Common myeloid progenitor, CD34-positive (primary cell): Measurements from ENCODE around the gene MACROD2.

ENCODE experiments used
- CTCF ChIA-PET: fragments of 350-600 bp; sonication (Branson Sonifier 250); formaldehyde crosslinking; loops from one replicate; lab custom pipeline; 2021; ENCODE audit warnings: antibody characterized with exemption; lab: Charles Lee
- POLR2A ChIA-PET: fragments of 350-600 bp; sonication (Branson Sonifier 250); formaldehyde crosslinking; loops from one replicate; lab custom pipeline; 2021; ENCODE audit warnings: antibody characterized with exemption; lab: Charles Lee
- DNase-seq, 3 donors: peaks; one replicate each; pipeline versions ENCODE4 v3.0.0 to v3.0.0-alpha.2; 2013
- H3K27ac ChIP-seq, 2 experiments: 1 replicate in 1 of 2; 2 replicates in 1 of 2; pipeline ENCODE4 v1.7.0; 2013; ENCODE audit warnings: inconsistent platforms in 2 of 2, low read length in 2 of 2, mild to moderate bottlenecking in 2 of 2, low read depth in 1 of 2, moderate library complexity in 1 of 2; ENCODE audit not compliant: severe bottlenecking in 2 of 2, insufficient read depth in 1 of 2, poor library complexity in 1 of 2
- H3K27me3 ChIP-seq, 5 experiments: replicated peaks in 2 of 5; 1 replicate in 3 of 5; 2 replicates in 2 of 5; pipeline versions ENCODE4 v1.6.1 to v1.7.0; 2013; ENCODE audit warnings: low read length in 4 of 5, mild to moderate bottlenecking in 2 of 5, moderate library complexity in 2 of 5, inconsistent platforms in 1 of 5; ENCODE audit not compliant: insufficient read depth in 5 of 5, control insufficient read depth in 4 of 5
- H3K36me3 ChIP-seq, 4 experiments: 1 replicate in 2 of 4; 2 replicates in 2 of 4; pipeline versions ENCODE4 v1.6.1 to v1.7.0; 2013; ENCODE audit warnings: low read length in 3 of 4, control low read depth in 1 of 4, mild to moderate bottlenecking in 1 of 4; ENCODE audit not compliant: control insufficient read depth in 4 of 4, insufficient read depth in 4 of 4
- H3K4me1 ChIP-seq, 4 experiments: 1 replicate in 3 of 4; 2 replicates in 1 of 4; pipeline versions ENCODE4 v1.6.1 to v1.7.1; 2013; ENCODE audit warnings: low read length in 3 of 4, mild to moderate bottlenecking in 3 of 4, control low read depth in 1 of 4, inconsistent platforms in 1 of 4, moderate library complexity in 1 of 4; ENCODE audit not compliant: control insufficient read depth in 4 of 4, insufficient read depth in 4 of 4; ENCODE audit errors: control extremely low read depth in 1 of 4
- H3K4me3 ChIP-seq, 7 experiments: 1 replicate in 4 of 7; 2 replicates in 3 of 7; pipeline versions ENCODE4 v1.5.1 to v1.7.0; 2013; ENCODE audit warnings: mild to moderate bottlenecking in 7 of 7, low read length in 6 of 7, moderate library complexity in 6 of 7, inconsistent platforms in 2 of 7, low read depth in 2 of 7, control low read depth in 1 of 7; ENCODE audit not compliant: insufficient read depth in 4 of 7, control insufficient read depth in 1 of 7; ENCODE audit errors: extremely low read depth in 1 of 7
- H3K9me3 ChIP-seq, 5 experiments: 1 replicate in 4 of 5; 2 replicates in 1 of 5; pipeline versions ENCODE4 v1.6.1 to v1.7.1; 2013; ENCODE audit warnings: low read length in 4 of 5, mild to moderate bottlenecking in 2 of 5, inconsistent platforms in 1 of 5, low read depth in 1 of 5, moderate library complexity in 1 of 5; ENCODE audit not compliant: control insufficient read depth in 4 of 5, insufficient read depth in 2 of 5; ENCODE audit errors: control extremely low read depth in 1 of 5
- WGBS: methylation state at CpG from one replicate; pipeline ENCODE4 v1.1.5; 2013; ENCODE audit not compliant: insufficient coverage; 5-methylcytosine and 5-hydroxymethylcytosine counted together

The MACROD2 gene

DNA sequence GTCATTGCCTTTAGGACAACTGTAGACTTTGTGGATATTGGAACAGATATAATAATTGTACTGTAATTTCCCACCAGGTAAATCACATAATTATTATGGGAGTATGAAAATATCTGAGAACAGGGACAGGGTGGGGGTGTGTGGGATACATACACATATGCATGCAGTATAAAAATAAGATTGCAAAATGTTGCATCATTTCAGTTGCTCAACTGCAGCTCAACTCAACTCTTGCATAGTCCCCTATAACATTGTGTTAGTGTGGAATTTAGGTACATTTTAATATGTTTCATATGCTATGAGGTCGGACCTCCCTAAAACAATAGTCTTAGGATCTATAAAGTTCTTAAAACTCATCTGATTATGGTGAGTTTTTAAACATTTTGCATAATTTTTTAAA lies 617.1 kb downstream of the MACROD2 start:
- no CpG with 5 or more reads among the region's 1 CpG for WGBS
- CTCF ChIA-PET = no interaction called here
- H3K27ac ChIP-seq = no peak overlapping the region
- no peak for DNase-seq
- no peaks in the 10 kb centered on the region for H3K9me3 ChIP-seq
- H3K36me3 ChIP-seq = no peaks in the 10 kb centered on the region
- no peaks in the 10 kb centered on the region for H3K4me1 ChIP-seq
- POLR2A ChIA-PET = no interaction called here
- no peak overlapping the region for H3K4me3 ChIP-seq
- no peaks in the 10 kb centered on the region for H3K27me3 ChIP-seq

DNA sequence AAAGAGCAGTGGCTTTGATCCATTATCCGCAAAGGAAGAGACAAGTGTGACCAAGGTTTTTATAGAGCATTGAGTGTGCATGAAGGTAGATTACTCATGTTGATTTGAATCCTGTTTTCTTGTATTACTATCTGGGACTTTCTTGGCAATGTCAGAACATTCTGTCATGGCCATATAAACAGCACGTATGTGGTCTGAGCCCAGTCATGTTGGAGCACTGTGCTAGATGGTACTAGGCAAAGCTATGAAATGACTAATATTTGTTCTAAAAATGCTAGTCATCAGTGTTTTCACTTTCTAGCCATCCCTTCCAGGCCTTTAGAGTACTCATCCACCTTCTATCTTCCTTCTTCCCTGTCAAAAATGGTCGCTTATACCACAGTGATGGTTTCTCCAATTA lies 620.7 kb downstream of the MACROD2 start:
- DNase-seq = no peak
- ChIA-PET POLR2A (no interaction called here), CTCF (no interaction called here)
- no peak overlapping the region for H3K27ac ChIP-seq
- no peaks in the 10 kb centered on the region for H3K4me1 ChIP-seq
- H3K36me3 ChIP-seq = no peaks in the 10 kb centered on the region
- H3K4me3 ChIP-seq = no peak overlapping the region
- 94% methylated on average over 2 of the region's 3 CpGs for WGBS
- H3K9me3 ChIP-seq = no peaks in the 10 kb centered on the region
- H3K27me3 ChIP-seq = no peaks in the 10 kb centered on the region

DNA sequence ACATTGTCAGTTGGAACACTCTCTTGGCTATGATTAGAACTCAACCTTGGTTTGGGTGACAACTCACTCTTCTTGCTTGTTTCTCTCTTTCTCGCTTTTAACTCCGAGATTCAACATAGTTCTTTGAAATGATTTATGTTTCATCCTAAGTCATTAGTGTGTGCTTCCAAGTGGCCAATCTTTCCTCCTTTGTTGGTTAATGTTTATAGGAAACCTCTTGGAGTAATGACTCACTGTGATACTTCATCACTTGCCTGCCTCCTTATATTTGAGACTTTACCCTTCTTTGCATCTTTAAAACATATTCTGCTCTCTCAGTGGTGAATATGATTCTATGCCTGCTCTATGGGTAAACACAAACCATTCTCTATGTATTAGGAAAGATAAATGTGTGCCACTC lies 621.8 kb downstream of the MACROD2 start:
- ChIA-PET POLR2A (no interaction called here), CTCF (no interaction called here)
- Histone ChIP-seq H3K4me3 (no peak overlapping the region), H3K4me1 (no peaks in the 10 kb centered on the region), H3K27ac (no peak overlapping the region), H3K27me3 (no peaks in the 10 kb centered on the region), H3K36me3 (no peaks in the 10 kb centered on the region), H3K9me3 (no peaks in the 10 kb centered on the region)
- no peak for DNase-seq
- no CpG with 5 or more reads among the region's 2 CpGs for WGBS

DNA sequence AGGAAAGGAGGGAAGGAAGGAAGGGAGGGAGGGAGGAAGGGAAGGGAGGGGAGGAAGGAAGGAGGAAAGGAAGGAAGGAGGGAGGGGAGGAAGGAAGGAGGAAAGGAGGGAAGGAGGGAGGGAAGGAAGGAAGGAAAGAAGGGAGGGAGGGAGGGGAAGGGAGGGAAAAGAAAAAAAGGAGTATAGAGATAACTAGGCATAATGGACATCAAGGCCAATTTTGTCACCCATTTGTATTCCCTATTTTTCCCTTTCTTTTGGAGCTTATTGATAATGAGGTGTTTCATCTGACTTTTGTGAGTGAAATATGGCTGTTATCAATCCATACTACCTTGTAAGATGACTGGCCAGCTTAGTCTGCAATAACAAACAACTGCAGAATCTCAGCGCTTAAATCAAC lies 624.1 kb downstream of the MACROD2 start:
- ChIA-PET POLR2A (no interaction called here), CTCF (no interaction called here)
- Histone ChIP-seq H3K27me3 (no peaks in the 10 kb centered on the region), H3K27ac (no peak overlapping the region), H3K9me3 (no peaks in the 10 kb centered on the region), H3K4me3 (no peak overlapping the region), H3K36me3 (no peaks in the 10 kb centered on the region), H3K4me1 (no peaks in the 10 kb centered on the region)
- DNase-seq = no peak
- 100% methylated on average over 1 of the region's 1 CpG for WGBS

DNA sequence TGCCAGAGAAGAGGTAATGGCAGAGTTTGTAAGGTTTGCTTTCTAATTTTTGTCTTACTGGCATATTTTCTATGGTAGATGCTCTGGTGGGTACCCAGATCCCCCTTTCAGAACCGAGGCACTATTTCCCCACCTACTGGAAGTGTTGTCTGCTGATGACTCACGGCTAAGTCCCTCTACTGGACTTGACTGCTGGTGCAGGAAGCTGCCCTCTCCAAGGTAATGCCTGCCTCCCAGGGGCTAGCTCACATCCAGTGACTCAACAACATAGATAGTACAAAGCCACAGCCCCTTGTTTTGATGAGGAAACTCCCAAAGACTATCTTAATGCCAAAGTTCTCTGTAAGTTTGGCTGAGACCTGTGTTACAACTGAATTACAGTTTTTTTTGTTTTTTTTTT lies 627.5 kb downstream of the MACROD2 start:
- Histone ChIP-seq H3K27me3 (no peaks in the 10 kb centered on the region), H3K4me3 (no peak overlapping the region), H3K27ac (no peak overlapping the region), H3K9me3 (peaks cover 0 to 1% (median 0%) of the 10 kb centered on the region in 5 experiments), H3K36me3 (no peaks in the 10 kb centered on the region), H3K4me1 (no peaks in the 10 kb centered on the region)
- CTCF ChIA-PET = no interaction called here
- POLR2A ChIA-PET = no interaction called here
- no peak for DNase-seq
- WGBS = 85% methylated on average over 2 of the region's 2 CpGs

DNA sequence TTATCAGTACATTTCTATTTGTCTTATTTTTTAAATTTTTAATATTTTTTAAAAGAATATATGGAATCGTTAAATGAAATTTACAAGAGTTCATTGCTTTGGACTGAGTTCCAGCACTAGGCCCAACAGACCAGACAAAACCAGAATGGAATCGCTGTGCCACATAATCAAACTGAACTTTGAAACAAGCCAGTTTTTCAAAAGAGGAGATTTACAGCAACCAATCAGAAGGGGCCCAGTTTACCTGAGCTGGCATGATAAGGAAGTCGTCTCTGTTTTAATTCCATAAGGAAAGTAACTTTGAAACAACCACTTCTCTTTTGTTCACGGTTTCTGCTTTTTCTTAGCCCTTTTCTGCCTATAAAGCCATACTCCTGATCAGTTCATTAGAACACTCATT lies 635.7 kb downstream of the MACROD2 start:
- DNase-seq = no peak
- Histone ChIP-seq H3K4me1 (no peaks in the 10 kb centered on the region), H3K27ac (no peak overlapping the region), H3K27me3 (no peaks in the 10 kb centered on the region), H3K4me3 (no peak overlapping the region), H3K36me3 (no peaks in the 10 kb centered on the region), H3K9me3 (no peaks in the 10 kb centered on the region)
- ChIA-PET POLR2A (no interaction called here), CTCF (no interaction called here)
- 94% methylated on average over 3 of the region's 4 CpGs for WGBS

DNA sequence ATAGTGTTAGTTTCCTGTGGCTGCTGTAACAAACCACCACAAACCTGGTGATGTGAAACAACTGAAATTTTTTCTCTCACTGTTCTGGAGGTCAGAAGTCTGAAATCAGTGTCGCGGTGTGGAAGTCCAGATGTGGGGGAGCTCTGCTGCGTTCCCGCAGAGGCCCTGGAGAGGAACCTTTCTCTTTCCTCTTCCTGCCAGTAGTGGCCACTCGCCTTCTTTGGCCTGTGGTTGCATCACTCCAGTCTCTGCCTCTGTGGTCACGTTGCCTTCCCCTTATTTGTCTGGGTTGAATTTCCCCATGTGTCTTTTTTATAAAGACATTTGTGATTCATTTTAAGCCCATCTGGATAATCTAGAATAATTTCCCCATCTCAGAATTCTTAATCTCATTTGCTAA lies 637.6 kb downstream of the MACROD2 start:
- no peak for DNase-seq
- Histone ChIP-seq H3K4me3 (no peak overlapping the region), H3K4me1 (no peaks in the 10 kb centered on the region), H3K27me3 (no peaks in the 10 kb centered on the region), H3K36me3 (no peaks in the 10 kb centered on the region), H3K9me3 (no peaks in the 10 kb centered on the region), H3K27ac (no peak overlapping the region)
- 87% methylated on average over 6 of the region's 6 CpGs for WGBS
- ChIA-PET CTCF (no interaction called here), POLR2A (interaction anchor here (0.5 kb wide), 1 partner anchor 1855 kb away, joined by 3 read pairs; no protein-coding TSS in a partner anchor)
